Activated naive CD4-positive, alpha-beta T cell treated with Interleukin-2 at 50 U/mL for 16 hours (primary cell): ENCODE measurements around the gene MED12L.

ENCODE experiments used
- DNase-seq: peaks from one replicate; pipeline ENCODE4 v3.0.0-alpha.2; 2020

MED12L gene

DNA sequence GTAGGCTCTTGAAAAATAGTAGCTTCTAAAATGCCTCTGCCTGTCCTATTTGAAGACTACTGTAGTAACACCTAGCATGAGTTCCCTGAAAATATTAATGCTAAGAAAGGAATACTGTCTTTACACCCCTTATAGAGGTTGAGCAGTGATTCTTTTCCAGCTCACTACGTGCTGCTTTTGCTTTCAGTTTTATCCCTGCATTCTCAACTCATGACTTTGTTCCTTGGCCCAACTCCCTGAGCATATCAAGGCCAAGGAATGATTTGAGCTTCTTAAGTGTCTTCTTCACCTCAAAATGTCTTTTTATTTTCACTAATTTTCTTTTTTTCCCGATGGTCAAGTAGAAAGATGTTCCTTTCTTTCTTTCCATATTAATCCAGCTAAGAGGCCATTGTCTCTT is 260.4 kb downstream of the MED12L start:
- DNase-seq: no peak

DNA sequence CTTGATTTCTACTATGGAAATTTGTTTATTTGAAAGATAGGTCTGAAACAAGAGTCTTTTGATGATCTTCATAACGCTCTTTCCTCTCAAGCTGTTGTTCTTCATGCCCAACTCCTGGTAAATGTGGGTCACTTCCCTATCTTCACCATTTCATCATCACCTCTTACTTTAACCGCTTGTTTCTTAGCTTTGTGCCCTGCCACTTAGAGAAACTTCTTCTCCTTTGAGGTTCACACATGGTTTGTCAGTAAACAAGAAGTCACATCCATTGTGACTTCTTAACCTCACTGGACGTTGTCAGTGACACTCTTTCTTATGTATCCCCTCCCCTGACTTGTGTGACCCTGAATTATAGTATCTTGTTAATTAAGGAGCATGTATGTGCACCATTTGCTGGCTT is 260.8 kb downstream of the MED12L start:
- no peak for DNase-seq

- DNase-seq: no peak
Measured at GRCh38 chr3:151347432-151347831, 262.0 kb downstream of the MED12L start.

DNA sequence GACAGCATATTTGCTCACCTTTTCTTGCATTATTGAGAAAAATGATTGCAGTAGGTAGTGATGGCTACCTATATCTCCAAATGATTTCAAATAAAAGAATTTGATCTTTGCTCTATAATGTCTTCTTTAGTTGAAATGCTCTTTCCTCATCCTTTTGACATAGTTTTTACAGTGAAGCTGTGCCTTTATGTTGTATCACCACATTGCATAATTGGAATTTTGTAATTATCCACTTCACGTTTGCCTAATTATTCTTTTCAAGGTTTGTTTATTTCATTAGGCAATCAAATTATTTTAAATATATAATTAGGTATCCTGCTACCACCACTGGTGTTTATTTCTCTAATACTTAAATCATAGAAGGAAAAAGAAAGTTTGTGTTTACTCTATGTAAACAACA is 265.2 kb downstream of the MED12L start:
- DNase-seq: no peak

- no peak for DNase-seq
Measured at GRCh38 chr3:151351219-151351618, 265.8 kb downstream of the MED12L start.

DNA sequence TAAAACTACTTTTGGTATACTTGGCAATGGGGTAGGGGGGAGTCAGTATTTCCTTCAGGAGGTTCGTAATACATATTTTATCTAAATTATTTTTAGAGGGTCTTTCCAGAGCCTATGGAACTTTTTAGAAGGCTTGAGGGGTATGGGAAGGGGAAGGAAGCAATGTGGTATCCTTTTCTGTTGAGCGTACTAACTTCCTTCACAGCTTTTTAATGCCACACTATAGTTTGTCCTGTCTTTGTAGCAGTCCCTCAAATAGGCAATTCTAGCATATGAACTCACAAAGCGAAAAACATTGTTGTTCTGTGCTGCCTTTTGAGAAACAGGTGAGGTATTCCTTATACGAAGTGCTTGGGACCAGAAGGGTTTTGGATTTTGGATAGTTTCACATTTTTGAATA is 266.2 kb downstream of the MED12L start:
- no peak for DNase-seq

GRCh38 chr3:151356794-151357462 is 271.5 kb downstream of the MED12L start:
- no peak for DNase-seq

- DNase-seq: no peak
Measured at GRCh38 chr3:151357463-151357850, 272.0 kb downstream of the MED12L start.

GRCh38 chr3:151362751-151363174 is 277.3 kb downstream of the MED12L start:
- DNase-seq: no peak

DNA sequence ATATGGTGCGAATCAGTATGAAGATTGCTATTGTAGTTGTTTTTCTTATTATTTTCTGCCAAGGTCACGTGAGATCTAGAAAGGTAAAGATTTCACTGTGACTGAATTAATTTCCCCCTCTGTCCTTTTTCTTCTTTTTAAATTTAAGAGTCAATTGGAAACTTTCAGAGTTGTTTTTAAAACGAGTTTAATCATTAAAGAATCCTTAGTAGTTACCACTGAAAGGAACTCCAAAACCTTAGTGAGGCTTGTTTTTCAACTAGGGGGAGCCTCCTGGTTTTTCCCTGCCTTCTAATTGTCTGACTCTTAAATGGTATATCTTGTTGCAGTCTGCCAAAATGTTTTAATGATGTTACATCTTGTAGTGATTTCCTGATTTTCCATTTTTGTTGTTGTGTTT is 281.5 kb downstream of the MED12L start:
- no peak for DNase-seq

GRCh38 chr3:151367448-151367847 is 282.0 kb downstream of the MED12L start:
- DNase-seq: no peak

DNA sequence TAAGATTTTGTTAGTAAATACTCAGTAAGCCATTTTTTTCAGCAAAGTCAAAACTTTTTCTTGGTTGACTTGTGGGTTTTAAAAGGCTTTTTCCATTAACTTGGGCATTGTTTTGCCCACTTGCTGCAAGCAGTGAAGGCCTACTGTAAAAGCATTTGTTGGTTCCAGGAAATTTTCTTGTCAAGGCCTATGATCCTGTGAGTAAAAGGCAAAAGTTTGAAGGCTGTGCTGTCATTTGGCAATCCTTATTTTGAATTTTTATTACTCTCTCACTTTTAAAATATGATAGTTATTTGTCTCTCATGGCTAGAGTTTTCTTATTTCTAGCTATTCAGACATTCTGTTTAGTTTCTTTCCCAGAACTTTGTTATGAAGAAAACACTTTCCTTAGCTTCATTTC is 286.1 kb downstream of the MED12L start:
- DNase-seq: no peak

DNA sequence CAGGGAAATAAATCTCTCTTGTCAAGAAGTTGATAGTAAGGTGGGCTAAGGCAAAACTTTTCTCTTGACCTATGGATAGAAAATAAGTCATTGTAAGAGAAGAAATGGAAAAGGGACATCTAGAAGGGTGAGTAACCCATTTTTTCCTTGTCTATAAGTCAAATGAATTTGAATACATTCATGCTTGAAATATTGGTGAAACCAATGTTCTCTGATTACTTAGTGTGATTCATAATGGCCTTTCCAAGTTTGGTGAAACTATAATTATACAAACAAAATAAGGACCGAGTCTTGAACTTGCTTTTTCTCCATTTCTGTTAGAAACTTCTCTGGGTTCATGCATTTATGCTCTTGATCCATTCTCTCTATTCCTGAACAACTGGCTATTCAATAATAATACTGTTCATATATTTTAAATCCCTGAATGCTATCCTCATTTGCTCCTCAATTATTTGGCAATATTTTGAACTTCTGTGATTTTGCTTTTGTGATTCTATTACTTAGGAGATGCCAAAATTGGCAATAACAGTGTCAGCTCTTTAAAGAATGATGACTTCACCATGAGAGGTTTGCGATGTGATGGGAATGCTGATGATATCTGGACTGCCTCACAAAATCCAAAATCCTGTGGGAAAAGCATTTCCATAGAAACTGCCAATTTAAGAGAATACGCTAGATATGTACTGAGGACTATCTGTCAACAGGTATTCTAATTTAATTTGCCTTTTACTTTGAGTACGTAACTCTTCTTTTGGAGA is 286.8 kb downstream of the MED12L start:
- no peak for DNase-seq

- DNase-seq: no peak
Measured at GRCh38 chr3:151377768-151378385, 292.4 kb downstream of the MED12L start.

DNA sequence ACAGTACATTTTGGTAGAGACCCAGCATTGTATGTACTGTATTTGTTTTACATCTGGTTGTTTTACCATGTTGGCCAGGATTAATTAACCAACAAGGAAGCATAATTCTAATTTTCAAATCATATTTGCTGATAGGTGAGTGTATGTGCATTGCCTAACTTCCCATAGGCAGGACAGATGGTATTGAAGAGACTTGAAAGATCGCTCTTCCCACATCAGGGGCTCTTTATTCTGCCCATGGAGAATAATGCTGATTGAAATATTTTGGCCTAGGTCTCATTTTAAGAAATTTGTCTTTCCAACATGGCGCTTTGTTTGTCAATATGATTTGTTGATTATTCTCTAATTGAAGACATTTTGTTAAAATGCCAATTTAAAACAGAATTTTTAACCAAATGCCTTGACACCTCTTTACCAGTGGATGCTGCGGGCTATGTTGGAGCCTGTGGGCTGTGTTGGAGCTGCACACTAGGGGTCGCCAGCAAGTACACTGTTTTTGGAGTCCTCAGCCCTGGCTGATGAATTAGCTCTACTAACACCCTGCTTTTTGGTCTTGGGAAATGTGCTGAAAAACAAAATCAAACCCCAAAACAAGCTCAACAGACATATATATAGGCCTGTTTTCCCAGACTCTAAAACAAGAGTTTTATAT is 293.7 kb downstream of the MED12L start:
- DNase-seq: no peak

DNA sequence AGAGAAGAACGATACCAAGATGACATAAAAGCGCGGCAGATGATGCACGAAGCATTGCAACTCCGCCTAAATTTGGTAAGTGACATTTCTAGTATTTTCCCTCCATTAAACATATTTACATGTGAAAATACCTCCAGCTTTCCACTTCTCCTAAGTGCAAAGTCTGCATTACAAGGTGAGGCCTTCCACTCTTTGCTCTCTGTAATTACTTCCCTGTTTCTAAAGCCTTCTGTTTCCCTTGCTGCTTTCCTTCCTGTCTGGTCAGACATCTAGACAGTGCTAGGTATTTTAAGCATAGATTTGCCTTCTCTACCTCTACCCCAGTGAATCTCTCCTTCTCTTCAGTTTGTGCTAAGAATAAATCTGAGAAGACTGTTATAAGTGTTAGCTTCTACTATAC is 297.2 kb downstream of the MED12L start:
- DNase-seq: no peak

- no peak for DNase-seq
Measured at GRCh38 chr3:151383111-151383510, 297.6 kb downstream of the MED12L start.

DNA sequence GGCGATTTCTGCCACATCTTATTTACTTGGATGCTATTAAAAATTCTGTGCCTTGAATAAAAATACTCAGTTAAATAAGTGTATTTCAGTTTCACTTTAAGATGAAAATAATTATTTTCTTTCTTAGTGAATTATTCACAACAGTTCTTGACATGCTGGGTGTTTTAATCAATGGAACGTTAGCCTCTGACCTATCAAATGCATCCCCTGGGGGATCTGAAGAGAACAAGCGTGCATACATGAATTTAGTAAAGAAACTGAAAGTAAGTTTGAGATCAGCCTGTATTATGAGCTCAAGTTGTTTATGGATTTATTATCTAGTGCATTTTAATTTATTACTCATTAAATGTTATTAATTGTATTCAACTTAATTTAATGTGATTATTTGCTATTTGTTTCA is 298.5 kb downstream of the MED12L start:
- DNase-seq: no peak

DNA sequence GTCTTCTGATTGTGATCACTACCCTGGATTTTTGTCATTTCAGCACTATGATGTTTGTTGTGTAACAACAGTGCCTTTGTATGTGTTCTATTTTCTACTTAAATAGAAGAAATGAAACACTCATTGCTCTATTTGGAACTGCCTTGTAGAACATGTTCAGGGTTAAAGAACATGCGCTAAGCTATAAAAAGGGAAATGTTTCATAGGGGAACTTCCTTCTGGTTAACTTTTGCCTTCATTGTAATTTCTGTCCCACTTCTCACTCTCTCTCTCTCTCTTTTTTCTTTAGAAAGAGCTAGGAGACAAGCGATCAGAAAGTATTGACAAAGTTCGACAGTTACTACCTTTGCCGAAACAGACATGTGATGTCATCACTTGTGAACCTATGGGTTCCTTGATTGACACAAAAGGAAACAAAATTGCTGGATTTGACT is 299.3 kb downstream of the MED12L start, which contains the start of gene P2RY12:
Gene P2RY12 (minus strand): TSS at position 13 of the 434 bp plus-strand sequence. CDS start 45,908 bp downstream, outside the sequence.
- no peak for DNase-seq

GRCh38 chr3:151386056-151386455 is 300.6 kb downstream of the MED12L start:
- no peak for DNase-seq

DNA sequence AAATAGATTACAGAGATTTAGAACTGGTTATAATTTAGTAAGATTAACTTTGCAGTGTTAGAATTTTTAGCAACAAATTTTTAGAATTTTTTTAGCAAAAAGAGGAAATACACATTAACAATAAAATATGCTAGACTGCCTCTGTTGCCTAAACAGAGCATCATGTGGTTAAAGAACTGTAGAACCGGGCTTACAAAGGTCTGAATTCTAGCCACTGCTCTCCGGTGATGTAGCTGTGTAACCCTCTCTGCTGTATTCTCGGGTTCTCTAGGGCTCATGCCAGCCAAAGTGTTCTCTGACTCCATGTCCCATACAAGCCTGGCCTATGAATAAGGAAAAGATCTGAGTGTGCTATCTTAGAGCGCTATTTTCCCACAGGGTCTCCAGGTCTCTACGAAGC is 302.0 kb downstream of the MED12L start:
- DNase-seq: no peak

GRCh38 chr3:151387842-151388241 is 302.4 kb downstream of the MED12L start:
- DNase-seq: no peak

GRCh38 chr3:151391720-151392119 is 306.3 kb downstream of the MED12L start:
- DNase-seq: no peak
